ENCODE results near the gene WNT3A. TPM values are rescaled to one million over a fixed set of nuclear protein-coding genes. Genes with fewer than 3 reads are reported as not detected.
"Not testable (repeated sequence)": the region's sequence is repeated elsewhere in the genome, so short reads cannot be mapped to it uniquely, and the experiment has no call there.

Gene WNT3A
- polyA plus RNA-seq, 3 donors, result 0.12 to 0.23 (median 0.22) TPM

DNA sequence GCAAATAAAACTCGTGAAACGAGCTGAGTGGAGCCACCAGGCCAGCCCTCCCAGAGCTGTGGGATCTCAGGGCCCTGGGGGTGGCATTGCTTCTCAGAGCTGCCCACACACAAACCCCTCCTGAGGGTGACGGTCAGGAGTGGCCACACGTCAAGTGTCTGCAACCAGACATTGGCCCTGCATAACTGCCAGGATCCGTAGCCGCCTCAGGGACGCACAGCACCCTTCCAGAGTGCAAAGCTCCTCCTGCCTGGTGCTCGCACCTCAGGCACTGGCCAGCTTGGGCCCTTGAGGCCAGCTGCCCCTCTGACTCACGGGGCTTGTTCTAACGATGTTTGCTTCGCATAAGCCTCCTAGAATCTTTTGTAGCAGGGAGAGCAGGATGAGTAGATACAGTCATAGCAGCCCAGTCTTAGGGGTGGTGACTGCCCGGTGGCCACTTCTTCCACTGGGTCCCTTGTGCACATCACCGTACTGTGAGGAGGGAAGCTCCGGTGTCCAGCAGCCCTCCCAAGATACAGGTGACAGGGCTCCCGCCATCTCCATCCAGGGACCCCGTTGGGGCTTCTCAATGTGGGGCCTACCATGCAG is 5.0 kb downstream of the WNT3A start:
- DNase-seq, result no peak

DNA sequence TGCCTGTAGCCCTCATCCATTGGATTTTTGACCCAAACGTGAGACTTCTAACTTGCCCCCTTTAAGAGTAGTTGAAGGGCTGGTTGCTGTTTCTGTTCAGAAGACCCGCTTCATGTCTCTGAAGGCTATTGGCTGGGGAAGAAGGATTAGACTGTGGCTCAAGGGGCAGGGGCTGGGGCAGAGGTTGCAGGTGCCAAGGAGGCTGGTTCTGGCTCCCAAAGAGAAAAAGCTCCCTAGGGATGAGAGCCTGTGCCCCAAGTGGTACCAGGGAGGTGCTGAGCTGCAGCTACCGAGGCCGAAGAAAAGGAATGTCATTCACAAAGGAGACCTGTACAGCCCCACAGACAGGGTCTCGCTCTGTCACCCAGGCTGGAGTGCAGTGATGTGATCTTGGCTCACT is 5.8 kb downstream of the WNT3A start:
- DNase-seq, result no peak

DNA sequence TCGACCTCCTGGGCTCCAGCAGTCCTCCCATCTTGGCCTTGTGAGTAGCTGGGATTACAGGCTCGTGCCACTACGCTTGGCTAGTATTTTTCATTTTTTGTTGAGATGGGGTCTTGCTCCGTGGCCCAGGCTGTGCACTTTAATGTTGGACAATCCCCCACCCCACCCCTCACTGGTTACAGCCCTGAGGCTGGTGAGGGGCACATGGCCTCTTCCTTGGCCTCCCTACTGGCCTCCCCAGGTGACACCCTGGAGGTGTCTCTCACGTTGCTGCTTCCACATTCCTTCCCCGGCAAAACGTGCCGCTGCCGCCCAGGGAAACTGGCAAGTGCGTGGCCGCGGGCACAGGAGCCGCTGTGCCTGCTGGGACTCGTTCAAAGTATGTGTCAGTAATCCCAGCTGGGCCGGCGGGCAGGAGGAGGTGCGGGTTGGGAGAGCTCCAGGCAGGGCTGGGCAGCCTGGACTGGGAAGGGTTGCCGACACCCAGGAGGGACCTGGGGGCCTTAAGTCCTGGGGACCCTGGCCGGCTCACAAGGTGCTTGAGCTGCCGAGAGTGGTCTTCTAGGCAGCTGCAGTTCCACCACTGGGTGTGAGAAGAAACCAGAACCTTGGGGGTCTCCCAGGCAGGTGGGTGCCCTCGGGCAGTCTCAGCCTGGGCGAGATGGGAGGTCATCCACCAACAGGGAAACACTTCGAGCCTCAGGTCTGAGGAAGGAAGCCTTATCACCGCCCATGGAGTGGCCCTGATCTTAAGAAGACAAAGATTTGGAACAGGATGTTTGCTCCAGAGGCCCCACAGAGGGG is 6.5 kb downstream of the WNT3A start:
- no peak for DNase-seq

DNA sequence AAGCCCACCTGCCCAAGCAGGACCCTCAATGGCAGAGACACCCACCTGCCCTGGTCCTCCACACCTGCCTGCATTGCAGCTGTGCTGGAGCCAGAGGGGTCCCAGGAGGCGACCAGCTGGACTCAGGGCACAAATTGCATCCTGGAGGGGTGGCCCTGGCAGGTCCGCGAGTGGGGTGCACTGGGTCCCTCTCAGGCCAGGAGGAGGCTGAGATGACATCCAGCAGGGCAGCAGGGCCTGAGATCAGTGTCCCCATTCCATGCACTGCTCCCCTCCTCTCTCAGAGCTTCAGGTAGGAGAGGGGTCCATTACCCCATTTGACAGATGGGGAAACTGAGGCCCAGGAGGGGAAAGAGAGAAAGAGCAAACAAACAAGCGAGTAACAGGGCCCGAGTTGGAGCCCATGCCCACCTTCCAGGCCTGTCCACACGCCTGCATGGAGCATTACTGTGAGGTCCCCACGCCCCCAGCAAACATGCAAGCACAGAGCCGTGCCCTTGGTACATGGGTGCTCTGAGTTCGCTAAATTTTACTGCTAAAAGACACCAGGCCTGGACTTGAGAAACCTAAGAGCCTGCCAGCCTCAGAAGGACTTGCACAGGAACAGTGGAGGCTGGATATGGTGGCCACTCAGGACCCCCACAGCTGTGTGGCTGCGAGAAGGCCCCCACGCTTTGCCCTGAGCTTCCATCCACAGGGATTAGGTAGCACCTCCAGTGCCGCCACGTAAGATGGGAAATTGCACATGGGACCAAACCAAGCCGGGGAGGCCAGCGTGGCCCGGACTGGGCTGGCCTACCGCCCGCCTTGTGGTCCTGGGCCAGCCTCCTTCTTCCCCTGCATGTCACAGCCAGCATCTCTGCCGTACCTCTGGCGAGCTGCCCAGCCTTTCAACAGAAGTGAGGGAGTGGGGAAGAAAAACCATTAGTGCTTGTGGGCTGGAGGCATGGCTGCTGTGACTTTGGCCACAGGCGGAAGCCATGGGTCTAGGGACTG is 7.4 kb downstream of the WNT3A start:
- DNase-seq, result no peak

DNA sequence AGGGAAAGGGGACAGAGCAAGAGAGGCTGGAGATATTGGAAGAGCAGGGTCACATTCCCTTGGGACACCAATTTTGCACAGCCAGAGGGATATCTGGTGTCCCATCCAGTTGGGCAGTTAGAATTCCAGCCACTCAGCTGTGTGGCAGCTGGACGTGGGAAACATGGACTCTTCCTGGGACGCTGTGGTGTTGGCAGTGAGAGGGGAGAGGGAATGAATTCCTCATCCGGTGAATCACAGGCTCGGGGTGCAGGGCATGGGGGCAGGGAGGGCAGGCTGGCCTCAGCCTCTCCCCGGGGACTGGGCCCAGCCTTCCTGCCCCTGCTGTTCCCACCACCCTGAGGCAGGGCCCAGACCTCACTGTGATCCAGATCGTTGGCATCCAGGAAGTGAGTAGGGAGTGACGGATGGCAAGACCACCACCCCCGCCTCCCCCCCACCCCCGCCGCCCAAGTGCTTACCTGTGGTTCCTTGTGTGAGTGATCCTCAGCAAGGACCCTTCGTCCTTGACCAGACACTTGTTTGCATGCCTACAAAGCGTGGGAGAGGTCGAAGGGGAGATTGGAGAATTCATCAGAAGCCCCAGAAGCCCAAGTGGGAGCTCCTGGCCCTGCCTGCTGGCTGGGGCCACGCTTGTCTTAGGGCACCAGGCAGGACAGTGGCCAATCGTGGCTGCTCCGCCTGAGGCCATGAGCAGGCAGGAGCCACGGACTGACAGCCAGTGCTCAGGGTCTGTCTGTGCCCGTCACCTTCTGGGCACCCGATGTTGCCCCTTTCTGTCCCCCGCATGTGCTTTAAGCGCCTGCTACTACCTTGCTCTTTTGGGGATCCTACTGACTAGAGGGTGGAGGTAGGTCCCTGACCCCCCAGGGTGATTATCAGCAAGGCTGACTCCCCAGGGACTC is 8.7 kb downstream of the WNT3A start:
- DNase-seq, result no peak

DNA sequence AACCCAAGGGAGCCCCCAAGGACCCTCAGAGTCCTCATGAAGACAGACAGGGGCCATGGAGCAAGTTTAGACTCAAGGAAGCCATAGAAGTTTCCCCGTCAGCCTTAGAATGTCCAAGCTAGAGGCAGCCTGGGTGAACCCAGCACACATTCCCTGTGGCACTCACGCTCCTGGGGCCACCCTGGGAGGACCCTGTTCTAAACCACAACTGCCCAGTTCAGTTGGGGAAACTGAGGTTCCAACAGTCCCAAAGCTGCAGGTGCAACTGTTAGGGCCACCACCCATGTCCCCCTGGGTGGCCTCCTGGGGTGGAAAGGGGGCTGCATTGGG is 9.3 kb downstream of the WNT3A start:
- no peak for DNase-seq

DNA sequence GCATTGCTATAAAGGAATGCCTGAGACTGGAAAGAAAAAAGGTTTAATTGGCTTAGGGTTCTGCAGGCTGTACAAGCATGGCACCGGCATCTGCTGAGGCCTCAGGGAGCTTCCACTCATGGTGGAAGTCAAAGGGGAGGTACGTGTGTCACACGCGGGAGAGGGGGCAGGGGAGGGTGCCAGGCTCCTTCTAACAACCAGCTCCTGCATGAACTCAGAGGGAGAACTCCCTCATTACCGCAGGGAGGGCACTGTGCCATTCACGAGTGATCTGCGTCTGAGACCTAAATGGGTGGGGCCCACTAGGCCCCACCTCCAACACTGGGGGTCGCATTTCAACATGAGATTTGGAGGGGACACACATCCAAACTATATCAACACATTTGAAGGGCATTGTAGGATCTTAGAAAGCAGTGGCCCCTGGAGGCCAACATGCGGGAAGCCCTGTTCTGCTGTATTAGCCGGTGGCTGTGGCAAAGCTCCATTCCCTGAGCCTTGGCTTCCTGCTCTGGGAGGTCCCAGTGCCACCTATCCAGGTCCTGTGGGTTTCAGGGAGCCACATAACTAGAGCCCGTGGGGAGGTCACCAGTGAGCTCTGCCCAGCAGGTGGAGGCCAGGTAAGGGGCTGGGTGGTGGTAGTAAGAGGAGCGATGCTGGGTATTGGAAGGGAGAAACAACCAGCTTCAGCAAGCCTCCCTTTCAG is 10.0 kb downstream of the WNT3A start:
- no peak for DNase-seq

DNA sequence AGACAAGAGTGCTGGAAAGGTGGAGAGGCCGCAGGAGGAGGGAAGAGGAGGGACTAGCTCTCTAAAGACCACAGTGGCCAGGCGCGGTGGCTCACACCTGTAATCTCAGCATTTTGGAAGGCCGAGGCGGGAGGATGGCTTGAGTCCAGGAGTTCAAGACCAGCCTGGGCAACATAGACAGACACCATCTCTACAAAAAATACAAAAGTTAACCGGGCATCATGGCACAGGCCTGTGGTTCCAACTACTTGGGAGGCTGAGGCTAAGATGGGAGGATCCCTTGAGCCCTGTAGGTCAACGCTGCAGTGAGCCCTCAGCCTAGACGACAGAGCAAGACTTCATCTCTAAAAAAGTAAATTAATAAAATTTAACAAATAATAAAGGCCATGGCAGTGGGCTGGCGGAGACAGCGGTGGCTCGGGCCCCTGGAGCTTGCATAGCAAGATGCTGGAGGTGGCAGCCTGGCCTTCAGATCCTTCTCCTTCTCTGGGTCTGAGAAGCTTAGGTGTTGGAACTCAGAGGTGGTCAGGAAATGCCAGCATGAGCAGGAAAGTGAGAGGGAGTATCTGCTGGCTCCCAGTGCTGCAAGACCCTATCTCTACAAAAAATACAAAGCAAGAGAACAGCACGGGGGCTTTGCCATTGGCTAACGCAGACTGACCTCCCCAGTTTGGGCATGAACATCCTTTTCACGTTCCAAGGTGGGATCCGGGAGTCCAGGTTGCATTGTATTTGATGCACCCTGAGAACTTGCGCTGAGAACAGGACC is 10.7 kb downstream of the WNT3A start:
- DNase-seq, result no peak

DNA sequence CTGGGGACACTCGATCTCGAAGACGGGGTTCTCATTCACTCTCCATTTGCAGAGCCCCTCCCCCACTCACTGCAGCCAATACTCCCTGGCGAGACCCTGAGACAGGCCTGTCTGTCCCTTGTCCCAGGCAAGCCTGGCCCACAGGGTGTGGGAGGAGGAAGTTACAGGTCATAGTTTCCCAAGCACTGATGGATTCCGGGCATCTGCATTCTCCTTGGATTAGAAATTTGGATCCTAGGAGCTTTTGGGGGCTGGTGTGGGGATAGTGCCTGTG is 11.3 kb downstream of the WNT3A start:
- no peak for DNase-seq

DNA sequence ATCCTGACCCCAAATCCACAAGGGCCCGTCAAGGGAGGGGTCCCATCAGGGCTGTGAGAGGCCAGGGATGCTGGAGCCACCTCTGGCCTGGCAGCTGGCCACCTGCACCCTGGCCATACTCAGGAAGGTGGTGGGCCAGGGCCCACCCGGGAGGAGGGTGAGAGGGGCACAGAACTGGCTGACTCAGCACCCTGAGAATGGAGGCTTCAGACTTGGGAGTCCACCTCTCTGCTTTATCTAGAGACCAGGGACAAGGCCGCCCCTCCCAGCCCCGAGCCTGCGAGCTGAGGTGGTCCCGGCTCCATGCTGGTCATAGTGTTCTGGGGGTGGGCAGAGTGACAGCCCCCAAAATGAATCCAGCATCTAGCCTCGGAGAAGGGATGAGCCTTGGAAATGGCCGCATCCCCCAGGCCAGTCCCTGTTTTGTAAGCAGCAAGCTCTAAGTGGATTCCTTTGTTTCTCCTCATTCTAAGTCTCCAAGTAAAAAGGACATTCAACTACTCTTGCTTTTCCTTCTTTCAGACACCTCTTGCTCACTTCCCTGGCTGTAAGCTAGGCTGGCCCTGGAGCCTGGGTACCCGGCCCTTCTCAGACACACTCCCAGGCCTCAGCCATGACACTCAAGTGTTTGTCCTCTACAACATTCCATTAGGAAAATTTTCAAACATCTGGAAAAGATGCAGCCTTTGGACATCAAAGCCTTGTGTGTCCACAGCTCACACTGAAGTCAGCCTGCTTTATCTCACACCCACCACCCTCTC is 12.3 kb downstream of the WNT3A start:
- no peak for DNase-seq

DNA sequence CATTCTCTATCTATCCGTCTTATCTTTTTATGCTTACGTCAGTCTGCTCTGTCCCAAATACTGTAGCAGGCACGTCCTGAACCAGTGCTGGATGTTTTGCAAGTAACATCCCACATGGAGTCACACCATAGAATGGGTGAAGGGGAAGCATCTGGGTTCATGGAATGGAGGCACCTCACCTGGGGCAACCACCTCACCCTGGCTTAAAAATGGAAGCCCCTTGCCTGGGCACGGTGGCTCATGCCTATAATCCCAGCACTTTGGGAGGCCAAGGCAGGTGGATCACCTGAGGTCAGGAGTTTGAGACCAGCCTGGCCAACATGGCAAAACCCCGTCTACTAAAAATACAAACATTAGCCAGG is 12.9 kb downstream of the WNT3A start:
- not testable (repeated sequence) for DNase-seq

DNA sequence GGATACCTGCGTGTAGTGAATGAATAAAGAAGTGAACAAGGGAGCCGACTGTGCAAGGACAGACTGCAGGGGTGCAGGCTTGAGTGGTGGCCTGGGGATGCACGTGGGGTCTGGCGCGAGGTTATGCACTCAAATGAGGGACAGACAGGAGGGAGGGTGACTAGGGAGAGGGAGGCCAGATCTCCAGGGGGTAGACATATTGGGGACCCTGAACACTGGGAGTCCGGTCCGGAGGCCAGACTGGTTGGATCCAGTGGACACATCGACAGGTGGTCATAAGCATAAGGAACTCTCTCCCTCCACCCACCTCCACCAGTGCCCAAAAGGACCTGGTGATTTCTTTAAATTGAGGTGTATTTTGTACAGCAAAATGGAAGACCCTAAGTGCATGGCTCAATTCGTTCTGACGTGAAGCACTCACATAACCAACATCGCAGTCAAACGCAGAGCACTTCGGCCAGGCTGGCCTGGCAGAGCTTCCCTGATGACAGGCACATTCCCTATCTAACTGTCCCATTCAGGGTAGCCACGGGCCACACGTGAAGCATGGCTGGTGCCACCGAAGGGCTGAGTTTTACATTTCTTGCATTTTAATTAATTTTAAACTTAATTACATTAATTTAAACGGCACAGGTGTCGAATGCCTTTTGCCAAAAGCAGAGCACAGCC is 14.0 kb downstream of the WNT3A start:
- no peak for DNase-seq

DNA sequence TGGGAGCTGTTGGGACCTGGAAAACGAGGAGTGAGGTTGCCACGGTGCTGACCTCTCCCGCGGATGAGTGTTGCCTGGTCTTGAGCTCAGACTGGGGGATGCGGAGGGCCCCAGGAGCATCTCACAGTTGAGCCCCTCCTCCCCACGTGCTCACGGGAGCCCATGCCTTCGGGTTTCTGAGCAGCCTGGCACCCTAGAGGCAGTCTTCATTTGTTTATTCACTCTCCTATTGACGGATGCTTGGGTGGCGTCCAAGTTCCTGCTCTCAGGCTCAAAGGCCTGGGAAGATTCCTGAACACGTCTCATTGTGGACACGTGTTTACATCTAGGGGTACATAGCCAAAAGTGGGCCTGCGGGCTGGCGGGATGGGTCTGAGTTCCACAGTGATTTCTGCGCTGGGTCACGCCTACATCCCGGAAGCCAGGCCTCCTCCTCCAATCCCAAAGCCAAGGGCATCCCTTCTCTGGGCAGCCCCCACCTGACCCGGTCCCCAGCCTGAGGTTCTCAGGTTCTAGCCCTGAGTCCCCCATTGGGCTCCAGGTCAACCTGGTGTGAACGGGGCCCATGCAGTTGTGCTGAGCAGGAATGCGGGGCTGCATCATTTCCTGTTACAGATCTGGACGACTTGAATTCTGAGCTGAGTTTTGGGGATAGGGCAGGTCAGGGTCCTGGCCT is 14.7 kb downstream of the WNT3A start:
- DNase-seq, result no peak

DNA sequence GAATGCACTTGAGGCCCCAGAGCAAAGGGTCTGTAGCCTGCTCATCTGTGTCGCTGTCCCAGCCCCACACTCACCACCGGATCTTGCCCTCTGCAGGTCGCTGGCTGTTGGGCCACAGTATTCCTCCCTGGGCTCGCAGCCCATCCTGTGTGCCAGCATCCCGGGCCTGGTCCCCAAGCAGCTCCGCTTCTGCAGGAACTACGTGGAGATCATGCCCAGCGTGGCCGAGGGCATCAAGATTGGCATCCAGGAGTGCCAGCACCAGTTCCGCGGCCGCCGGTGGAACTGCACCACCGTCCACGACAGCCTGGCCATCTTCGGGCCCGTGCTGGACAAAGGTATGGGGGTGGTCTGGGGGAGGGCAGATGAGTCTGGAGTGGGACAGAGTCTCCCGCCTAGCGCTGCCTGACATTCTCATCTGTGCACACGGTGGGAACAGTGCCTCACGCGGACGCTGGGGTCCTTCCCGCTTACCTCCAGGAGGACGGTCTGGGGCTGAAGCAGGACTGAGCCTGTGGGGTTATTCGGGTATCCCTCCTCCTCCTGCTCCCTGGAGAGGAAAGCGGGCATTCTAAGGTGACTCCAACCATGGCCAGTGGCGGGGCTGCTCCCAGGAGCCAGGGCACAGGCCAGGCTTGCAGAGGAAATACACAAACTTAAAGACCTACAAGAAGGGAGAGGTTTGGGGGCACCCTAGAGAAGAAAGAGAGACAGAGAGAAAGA is 15.9 kb downstream of the WNT3A start:
- DNase-seq, result no peak

DNA sequence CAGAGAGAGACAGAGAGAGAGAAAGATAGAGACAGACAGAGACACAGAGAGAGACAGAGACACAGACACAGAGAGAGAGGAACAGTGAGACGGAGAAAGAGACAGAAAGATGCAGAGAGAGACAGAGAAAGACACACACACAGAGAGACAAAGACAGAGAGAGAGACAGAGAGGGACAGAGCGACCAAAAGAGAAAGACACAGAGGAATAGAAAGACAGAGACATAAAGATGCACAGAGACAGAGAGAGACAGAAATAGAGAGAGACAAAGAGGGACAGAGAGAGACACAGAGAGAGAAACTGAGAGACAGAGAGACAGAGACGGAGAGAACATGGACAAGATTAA is 16.5 kb downstream of the WNT3A start:
- DNase-seq, result no peak

DNA sequence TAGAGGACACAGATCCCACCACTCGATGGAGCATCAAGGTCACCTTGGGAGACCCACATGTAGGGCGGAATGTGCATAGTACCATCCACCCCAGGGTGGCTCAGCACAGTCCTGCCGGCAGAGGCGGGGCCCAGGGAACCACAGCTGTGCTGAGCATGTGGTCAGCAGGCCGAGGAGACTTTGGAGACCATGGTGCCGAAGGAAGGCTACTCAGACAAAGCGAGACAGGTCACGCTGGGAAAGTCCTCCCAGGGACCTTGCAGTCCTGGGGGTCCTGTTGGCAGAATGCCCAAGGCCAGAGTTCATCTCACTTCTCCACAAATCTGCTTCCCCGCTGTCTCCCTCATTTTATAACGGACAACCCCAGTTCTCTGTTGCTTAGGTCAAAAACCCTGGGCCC is 22.5 kb downstream of the WNT3A start:
- no peak for DNase-seq

DNA sequence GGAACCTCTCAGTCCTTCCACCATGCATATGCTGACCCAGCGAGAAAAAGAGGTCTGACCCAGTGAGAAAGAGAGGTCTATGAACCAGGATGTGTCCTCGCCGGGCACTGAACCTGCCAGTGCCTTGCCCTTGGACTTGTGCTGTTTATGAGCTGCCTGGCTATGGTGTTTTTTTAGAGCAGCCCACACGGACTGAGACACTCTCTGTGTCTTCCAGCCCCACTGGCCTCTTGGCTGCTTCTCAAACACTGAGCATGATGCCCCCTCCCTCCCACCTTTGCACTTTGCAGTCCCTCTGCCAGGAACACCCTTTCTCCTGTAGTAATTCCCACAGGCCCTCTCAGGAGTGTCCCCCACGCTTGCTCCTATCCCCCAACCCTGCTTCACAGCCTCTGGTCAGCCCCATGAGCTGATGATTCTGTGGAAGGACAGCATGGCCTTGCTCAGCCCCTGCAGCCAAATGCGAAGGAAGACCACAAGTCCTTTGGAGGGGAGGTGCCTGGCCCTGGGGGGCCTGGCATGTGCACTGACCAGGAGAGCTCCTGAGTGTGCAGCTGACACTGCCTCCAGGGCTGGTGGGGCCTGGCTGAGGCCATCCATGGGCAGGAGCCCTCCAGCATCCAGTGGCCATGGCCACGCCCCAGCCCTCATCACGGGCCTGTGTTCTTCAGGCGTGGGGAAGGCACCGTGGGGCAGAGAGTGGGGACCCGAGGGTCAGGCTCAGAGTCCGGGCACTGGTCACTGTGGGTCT is 23.8 kb downstream of the WNT3A start:
- no peak for DNase-seq

Data from renal pelvis (tissue), 4 donors.